HepG2 (cell line): ENCODE results near the gene IFIT1B. TPM values are rescaled to one million over a fixed set of nuclear protein-coding genes. Genes with fewer than 3 reads are reported as not detected.

Experiments
- AGO1 ChIP-seq: fragments of 200-400 bp; formaldehyde crosslinking; IDR thresholded peaks from 2 replicates; pipeline ENCODE4 v1.6.1; 2017; ENCODE audit warnings: mild to moderate bottlenecking, low read depth, low read length, moderate library complexity; ENCODE audit not compliant: poor library complexity, severe bottlenecking
- ATF7-NPFF ChIP-seq: sonication (generic); formaldehyde crosslinking; IDR thresholded peaks from 2 replicates; pipeline ENCODE4 v1.8.1; 2023; ENCODE audit warnings: mild to moderate bottlenecking, low read depth, missing genetic modification reagents, moderate library complexity
- FOXK2 ChIP-seq: fragments of 450-650 bp; IDR thresholded peaks from 2 replicates; pipeline ENCODE4 v1.6.1; 2016
- HMG20A ChIP-seq: IDR thresholded peaks from 2 replicates; pipeline ENCODE4 v1.6.1; 2016; ENCODE audit warnings: borderline replicate concordance
- HOXA7 ChIP-seq: sonication (generic); formaldehyde crosslinking; IDR thresholded peaks from 2 replicates; pipeline ENCODE4 v1.8.1; 2022; ENCODE audit warnings: mild to moderate bottlenecking, missing genetic modification reagents, moderate library complexity
- RAD21 ChIP-seq: fragments of 450-650 bp; formaldehyde crosslinking; IDR thresholded peaks from 2 replicates; pipeline ENCODE4 v1.5.0; 2020; ENCODE audit warnings: mild to moderate bottlenecking
- XRCC5 ChIP-seq: fragments of 200-400 bp; formaldehyde crosslinking; optimal IDR thresholded peaks from 2 replicates; pipeline ENCODE3; 2017; ENCODE audit warnings: mild to moderate bottlenecking, low read length
- ZNF839 ChIP-seq: sonication (generic); formaldehyde crosslinking; IDR thresholded peaks from 2 replicates; pipeline ENCODE4 v1.4.0; 2020; ENCODE audit warnings: missing genetic modification reagents, mild to moderate bottlenecking, borderline replicate concordance
- polyA plus RNA-seq, 8 experiments: library from polyadenylated mRNA; depleted of rRNA in 3 of 8; stranded (reverse) in 7 of 8; unstranded in 1 of 8; fragments of >200 nt; fragmentation: Illumina TruSeq in 4 of 8; extraction: Trizol in 4 of 8; gene quantifications; 2 replicates each; pipeline versions ENCODE4 v1.2.1 to v1.2.3, GENCODE V29; 2011 to 2016; ENCODE audit warnings: low read depth in 4 of 8, missing spikeins in 1 of 8, mixed read lengths in 1 of 8; ENCODE audit not compliant: insufficient read depth in 1 of 8
- total RNA-seq, 5 experiments: library from RNA; depleted of rRNA; stranded (reverse); fragments of >200 nt; fragmentation: Illumina TruSeq; extraction: Trizol; gene quantifications; 2 replicates each; pipeline ENCODE4 v1.2.3, GENCODE V29; 2016; ENCODE audit warnings: low read depth in 1 of 5
- TF ChIP-seq, protein P1 (sequence below): sonication (generic); formaldehyde crosslinking; IDR thresholded peaks from 2 replicates; pipeline ENCODE4 v1.5.1; 2020; ENCODE audit warnings: missing genetic modification reagents, mild to moderate bottlenecking, borderline replicate concordance
- TF ChIP-seq, protein P2 (sequence below): sonication (generic); formaldehyde crosslinking; IDR thresholded peaks from 2 replicates; pipeline ENCODE4 v1.5.0; 2020; ENCODE audit warnings: mild to moderate bottlenecking, missing genetic modification reagents
- TF ChIP-seq, protein P3 (sequence below): IDR thresholded peaks from 2 replicates; pipeline ENCODE4 v1.6.1; 2016; ENCODE audit warnings: low read depth, borderline replicate concordance
- TF ChIP-seq, protein P4 (sequence below): sonication (generic); formaldehyde crosslinking; IDR thresholded peaks from 2 replicates; pipeline ENCODE4 v1.4.0; 2020; ENCODE audit warnings: mild to moderate bottlenecking, missing genetic modification reagents

The IFIT1B gene
- total and polyA plus RNA-seq, 2 of the 13 experiments (the other 11 are each of a cell fraction or from before 2014, with no cell fraction given): not detected

DNA sequence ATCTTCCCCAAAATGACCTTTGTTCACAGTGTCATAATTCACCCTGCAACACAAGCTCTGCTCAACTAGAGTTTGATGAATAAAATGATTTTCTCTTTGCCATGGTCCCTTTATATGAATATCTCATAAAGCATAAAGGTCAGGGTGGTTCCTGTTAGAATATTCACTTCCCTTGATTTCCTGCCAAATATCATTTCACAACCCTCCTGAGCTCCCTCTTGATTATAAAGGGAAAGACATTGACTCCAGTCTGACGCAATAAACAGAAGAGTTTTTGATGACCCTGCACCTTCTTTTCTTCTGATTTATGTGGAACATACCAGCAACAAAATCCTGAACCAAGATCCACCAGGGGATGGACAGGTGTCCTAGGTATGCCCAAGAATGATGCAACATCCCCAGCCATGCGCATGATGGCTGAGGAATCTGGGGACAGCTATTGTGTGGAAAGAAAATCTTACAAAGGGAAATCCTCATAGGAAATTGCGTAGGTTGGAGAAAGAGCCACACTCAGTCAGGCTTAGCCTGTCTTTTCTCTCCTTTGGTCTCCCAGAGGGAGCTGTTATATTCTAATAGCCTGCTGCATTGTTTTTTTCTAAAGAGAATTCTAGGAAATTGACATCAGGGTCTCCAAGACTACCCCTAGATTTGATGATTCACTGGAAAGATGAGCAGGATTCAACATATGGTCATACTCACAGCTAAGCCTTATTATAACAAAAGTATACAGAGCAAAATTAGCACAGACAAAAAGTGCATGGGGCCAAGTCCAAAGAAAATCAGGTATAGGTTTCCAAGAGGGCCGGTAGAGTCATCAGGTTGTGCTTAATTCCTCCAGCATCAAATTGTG lies 31.2 kb upstream of the IFIT1B start (continued):
- TF ChIP-seq, protein P1, sequence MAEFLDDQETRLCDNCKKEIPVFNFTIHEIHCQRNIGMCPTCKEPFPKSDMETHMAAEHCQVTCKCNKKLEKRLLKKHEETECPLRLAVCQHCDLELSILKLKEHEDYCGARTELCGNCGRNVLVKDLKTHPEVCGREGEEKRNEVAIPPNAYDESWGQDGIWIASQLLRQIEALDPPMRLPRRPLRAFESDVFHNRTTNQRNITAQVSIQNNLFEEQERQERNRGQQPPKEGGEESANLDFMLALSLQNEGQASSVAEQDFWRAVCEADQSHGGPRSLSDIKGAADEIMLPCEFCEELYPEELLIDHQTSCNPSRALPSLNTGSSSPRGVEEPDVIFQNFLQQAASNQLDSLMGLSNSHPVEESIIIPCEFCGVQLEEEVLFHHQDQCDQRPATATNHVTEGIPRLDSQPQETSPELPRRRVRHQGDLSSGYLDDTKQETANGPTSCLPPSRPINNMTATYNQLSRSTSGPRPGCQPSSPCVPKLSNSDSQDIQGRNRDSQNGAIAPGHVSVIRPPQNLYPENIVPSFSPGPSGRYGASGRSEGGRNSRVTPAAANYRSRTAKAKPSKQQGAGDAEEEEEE: no peak
- no peak for TF ChIP-seq AGO1
- no peak for TF ChIP-seq HMG20A (CRISPR knock-in tag)
- no peak for TF ChIP-seq ZNF839 (CRISPR knock-in tag)
- TF ChIP-seq, protein P2, sequence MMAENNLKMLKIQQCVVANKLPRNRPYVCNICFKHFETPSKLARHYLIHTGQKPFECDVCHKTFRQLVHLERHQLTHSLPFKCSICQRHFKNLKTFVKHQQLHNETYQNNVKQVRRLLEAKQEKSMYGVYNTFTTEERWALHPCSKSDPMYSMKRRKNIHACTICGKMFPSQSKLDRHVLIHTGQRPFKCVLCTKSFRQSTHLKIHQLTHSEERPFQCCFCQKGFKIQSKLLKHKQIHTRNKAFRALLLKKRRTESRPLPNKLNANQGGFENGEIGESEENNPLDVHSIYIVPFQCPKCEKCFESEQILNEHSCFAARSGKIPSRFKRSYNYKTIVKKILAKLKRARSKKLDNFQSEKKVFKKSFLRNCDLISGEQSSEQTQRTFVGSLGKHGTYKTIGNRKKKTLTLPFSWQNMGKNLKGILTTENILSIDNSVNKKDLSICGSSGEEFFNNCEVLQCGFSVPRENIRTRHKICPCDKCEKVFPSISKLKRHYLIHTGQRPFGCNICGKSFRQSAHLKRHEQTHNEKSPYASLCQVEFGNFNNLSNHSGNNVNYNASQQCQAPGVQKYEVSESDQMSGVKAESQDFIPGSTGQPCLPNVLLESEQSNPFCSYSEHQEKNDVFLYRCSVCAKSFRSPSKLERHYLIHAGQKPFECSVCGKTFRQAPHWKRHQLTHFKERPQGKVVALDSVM (CRISPR knock-in tag): no peak
- TF ChIP-seq FOXK2: no peak
- TF ChIP-seq HOXA7 (CRISPR knock-in tag): no peak
- no peak for TF ChIP-seq RAD21 (CRISPR knock-in tag)
- TF ChIP-seq ATF7-NPFF (CRISPR knock-in tag): no peak
- TF ChIP-seq XRCC5: no peak
- TF ChIP-seq, protein P3, sequence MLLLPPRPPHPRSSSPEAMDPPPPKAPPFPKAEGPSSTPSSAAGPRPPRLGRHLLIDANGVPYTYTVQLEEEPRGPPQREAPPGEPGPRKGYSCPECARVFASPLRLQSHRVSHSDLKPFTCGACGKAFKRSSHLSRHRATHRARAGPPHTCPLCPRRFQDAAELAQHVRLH (CRISPR knock-in tag): no peak
- TF ChIP-seq, protein P4, sequence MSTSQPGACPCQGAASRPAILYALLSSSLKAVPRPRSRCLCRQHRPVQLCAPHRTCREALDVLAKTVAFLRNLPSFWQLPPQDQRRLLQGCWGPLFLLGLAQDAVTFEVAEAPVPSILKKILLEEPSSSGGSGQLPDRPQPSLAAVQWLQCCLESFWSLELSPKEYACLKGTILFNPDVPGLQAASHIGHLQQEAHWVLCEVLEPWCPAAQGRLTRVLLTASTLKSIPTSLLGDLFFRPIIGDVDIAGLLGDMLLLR: no peak
